ENCODE results near the gene MCTP1. TPM values are rescaled to one million over a fixed set of nuclear protein-coding genes. Genes with fewer than 3 reads are reported as not detected.

Gene MCTP1
- total RNA-seq, 1 donor from 2014 or later, result 12.8 TPM

DNA sequence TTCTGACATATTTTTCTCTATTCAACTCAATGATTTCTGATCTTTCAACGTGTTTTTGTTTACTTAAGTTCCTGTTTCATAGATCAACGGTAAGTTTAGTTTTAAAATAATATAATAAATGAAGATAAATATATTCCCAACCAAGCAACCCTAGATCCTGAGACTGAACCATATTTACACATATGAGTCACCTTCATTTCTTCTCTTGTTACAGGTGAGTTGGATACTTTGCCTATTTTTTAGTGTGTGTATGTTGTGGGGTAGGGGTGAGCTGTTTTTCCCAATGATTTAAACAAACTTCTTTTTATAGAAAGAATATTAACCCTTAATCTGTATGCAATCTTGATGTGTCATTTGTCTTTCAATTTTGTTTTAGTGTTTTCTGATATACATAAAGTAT is 186.9 kb downstream of the MCTP1 start:
- Histone ChIP-seq H3K9me3 (no peaks in the 10 kb centered on the region), H3K4me3 (no peak overlapping the region), H3K27ac (no peak overlapping the region), H3K27me3 (no peaks in the 10 kb centered on the region), H3K4me1 (no peaks in the 10 kb centered on the region), H3K36me3 (no peaks in the 10 kb centered on the region)
- TF ChIP-seq, protein P1, sequence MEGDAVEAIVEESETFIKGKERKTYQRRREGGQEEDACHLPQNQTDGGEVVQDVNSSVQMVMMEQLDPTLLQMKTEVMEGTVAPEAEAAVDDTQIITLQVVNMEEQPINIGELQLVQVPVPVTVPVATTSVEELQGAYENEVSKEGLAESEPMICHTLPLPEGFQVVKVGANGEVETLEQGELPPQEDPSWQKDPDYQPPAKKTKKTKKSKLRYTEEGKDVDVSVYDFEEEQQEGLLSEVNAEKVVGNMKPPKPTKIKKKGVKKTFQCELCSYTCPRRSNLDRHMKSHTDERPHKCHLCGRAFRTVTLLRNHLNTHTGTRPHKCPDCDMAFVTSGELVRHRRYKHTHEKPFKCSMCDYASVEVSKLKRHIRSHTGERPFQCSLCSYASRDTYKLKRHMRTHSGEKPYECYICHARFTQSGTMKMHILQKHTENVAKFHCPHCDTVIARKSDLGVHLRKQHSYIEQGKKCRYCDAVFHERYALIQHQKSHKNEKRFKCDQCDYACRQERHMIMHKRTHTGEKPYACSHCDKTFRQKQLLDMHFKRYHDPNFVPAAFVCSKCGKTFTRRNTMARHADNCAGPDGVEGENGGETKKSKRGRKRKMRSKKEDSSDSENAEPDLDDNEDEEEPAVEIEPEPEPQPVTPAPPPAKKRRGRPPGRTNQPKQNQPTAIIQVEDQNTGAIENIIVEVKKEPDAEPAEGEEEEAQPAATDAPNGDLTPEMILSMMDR (IDR thresholded peaks at IDR 0.05), result no peak
- TF ChIP-seq POLR2AphosphoS5 (IDR thresholded peaks at IDR 0.05; ENCODE audit: insufficient read depth in 1 of 2, low read depth in 1 of 2) (no peak), POLR2A (IDR thresholded peaks at IDR 0.05) (no peak)
- DNase-seq (ENCODE audit: extremely low spot score in 2 of 2), result no peak
- intact Hi-C loops (cut with DNase I), result no loop called here

- Histone ChIP-seq H3K4me1 (no peaks in the 10 kb centered on the region), H3K27me3 (no peaks in the 10 kb centered on the region), H3K9me3 (no peaks in the 10 kb centered on the region), H3K36me3 (no peaks in the 10 kb centered on the region), H3K4me3 (no peak overlapping the region), H3K27ac (no peak overlapping the region)
- TF ChIP-seq POLR2A (IDR thresholded peaks at IDR 0.05) (no peak), POLR2AphosphoS5 (IDR thresholded peaks at IDR 0.05; ENCODE audit: insufficient read depth in 1 of 2, low read depth in 1 of 2) (no peak)
- TF ChIP-seq, protein P1 (IDR thresholded peaks at IDR 0.05), result no peak
- intact Hi-C loops (cut with DNase I), result no loop called here
- DNase-seq (ENCODE audit: extremely low spot score in 2 of 2), result no peak
These were observed 191.7 kb downstream of the MCTP1 start for GRCh38 chr5:95093211-95093610.

GRCh38 chr5:95090774-95091173 is 194.1 kb downstream of the MCTP1 start:
- no peaks in the 10 kb centered on the region for H3K36me3 ChIP-seq
- H3K4me3 ChIP-seq, result no peak overlapping the region
- DNase-seq (ENCODE audit: extremely low spot score in 2 of 2), result no peak
- no peak overlapping the region for H3K27ac ChIP-seq
- H3K4me1 ChIP-seq, result no peaks in the 10 kb centered on the region
- intact Hi-C loops (cut with DNase I), result no loop called here
- no peak for TF ChIP-seq POLR2A (IDR thresholded peaks at IDR 0.05)
- TF ChIP-seq, protein P1 (IDR thresholded peaks at IDR 0.05), result no peak
- TF ChIP-seq POLR2AphosphoS5 (IDR thresholded peaks at IDR 0.05; ENCODE audit: insufficient read depth in 1 of 2, low read depth in 1 of 2), result no peak
- no peaks in the 10 kb centered on the region for H3K27me3 ChIP-seq
- no peaks in the 10 kb centered on the region for H3K9me3 ChIP-seq

GRCh38 chr5:95087816-95088317 is 197.0 kb downstream of the MCTP1 start:
- H3K9me3 ChIP-seq, result no peaks in the 10 kb centered on the region
- H3K27ac ChIP-seq, result no peak overlapping the region
- DNase-seq (ENCODE audit: extremely low spot score in 2 of 2), result no peak
- no peaks in the 10 kb centered on the region for H3K36me3 ChIP-seq
- no peak overlapping the region for H3K4me3 ChIP-seq
- no peak for TF ChIP-seq POLR2A (IDR thresholded peaks at IDR 0.05)
- no peak for TF ChIP-seq POLR2AphosphoS5 (IDR thresholded peaks at IDR 0.05; ENCODE audit: insufficient read depth in 1 of 2, low read depth in 1 of 2)
- TF ChIP-seq, protein P1 (IDR thresholded peaks at IDR 0.05), result no peak
- intact Hi-C loops (cut with DNase I), result no loop called here
- H3K27me3 ChIP-seq, result no peaks in the 10 kb centered on the region
- H3K4me1 ChIP-seq, result no peaks in the 10 kb centered on the region

DNA sequence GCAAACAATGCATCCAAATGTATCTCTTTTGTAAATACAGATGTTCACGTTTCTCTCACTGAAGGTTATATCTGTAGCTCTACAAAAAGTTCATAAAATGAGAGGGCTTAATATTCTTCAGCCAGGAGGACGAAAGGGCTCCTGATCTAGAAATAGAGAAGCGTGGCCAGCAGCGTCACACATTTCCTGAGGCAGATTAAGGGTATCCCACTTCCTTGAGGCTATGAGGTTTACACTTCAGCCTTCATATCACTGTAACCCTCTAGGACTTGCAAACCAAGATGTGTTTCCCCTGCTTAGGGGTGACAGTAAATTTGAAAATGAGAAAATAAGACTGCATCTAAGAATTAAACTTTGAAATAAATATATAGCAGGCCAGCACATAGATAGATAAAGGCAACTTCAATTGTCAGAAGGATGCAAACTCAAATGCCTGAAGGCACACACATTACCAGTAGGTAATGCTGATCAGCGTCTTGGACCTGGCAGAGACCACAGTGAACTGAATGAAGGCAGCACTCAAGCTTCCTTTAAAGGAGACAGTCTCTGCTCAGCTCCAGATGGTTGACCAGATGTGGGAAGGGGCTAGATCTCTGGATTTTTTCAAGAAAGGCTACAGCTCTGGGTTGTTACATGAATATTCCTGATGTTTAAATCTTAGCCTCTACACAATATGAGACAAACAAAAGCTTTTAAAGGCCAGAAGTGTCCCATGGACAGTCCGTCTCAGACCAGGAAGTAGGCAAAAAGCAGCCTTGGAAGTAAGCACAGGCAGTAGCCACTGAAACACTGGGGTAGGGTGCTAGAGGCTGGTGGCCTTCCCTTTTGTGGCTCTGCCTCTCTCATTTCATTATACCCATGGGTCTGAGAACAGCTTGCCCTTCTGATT is 197.7 kb downstream of the MCTP1 start:
- Histone ChIP-seq H3K36me3 (no peaks in the 10 kb centered on the region), H3K4me3 (no peak overlapping the region), H3K9me3 (no peaks in the 10 kb centered on the region), H3K4me1 (no peaks in the 10 kb centered on the region), H3K27me3 (no peaks in the 10 kb centered on the region), H3K27ac (no peak overlapping the region)
- intact Hi-C loops (cut with DNase I), result no loop called here
- DNase-seq (ENCODE audit: extremely low spot score in 2 of 2), result no peak
- TF ChIP-seq POLR2AphosphoS5 (IDR thresholded peaks at IDR 0.05; ENCODE audit: insufficient read depth in 1 of 2, low read depth in 1 of 2) (no peak), POLR2A (IDR thresholded peaks at IDR 0.05) (no peak)
- TF ChIP-seq, protein P1 (IDR thresholded peaks at IDR 0.05), result no peak

All from vagina (tissue), 2 donors.